KOPT-K1 (cell line): ENCODE measurements around the gene RCOR1.
"Not testable (repeated sequence)": the region's sequence is repeated elsewhere in the genome, so short reads cannot be mapped to it uniquely, and the experiment has no call there.

Source experiments
- H3K27ac ChIP-seq: fragments of 200-600 bp; sonication (generic); 2 replicates; pipeline ENCODE4 v1.5.1; 2016; ENCODE audit warnings: antibody characterized with exemption, mild to moderate bottlenecking, low read depth, low read length; ENCODE audit not compliant: poor library complexity, severe bottlenecking
- H3K36me3 ChIP-seq: fragments of 200-600 bp; sonication (generic); 2 replicates; pipeline ENCODE4 v1.5.1; 2017; ENCODE audit warnings: antibody characterized with exemption, mild to moderate bottlenecking, low read length, moderate library complexity; ENCODE audit not compliant: insufficient read depth
- H3K9me3 ChIP-seq: fragments of 200-600 bp; sonication (generic); 2 replicates; pipeline ENCODE4 v1.5.1; 2017; ENCODE audit warnings: antibody characterized with exemption, low read length, mild to moderate bottlenecking; ENCODE audit not compliant: insufficient read depth, poor library complexity, severe bottlenecking

RCOR1 gene

GRCh38 chr14:102560458-102561261 lies 31.8 kb upstream of the RCOR1 start:
- H3K36me3 ChIP-seq, result no peaks in the 10 kb centered on the region
- peak overlapping the region; percentile 33 for H3K27ac ChIP-seq
- H3K9me3 ChIP-seq, result peaks cover 3% of the 10 kb centered on the region

GRCh38 chr14:102565331-102565887 lies 27.0 kb upstream of the RCOR1 start:
- Histone ChIP-seq H3K27ac (no peak overlapping the region), H3K36me3 (no peaks in the 10 kb centered on the region), H3K9me3 (peaks cover 3% of the 10 kb centered on the region)

- no peaks in the 10 kb centered on the region for H3K36me3 ChIP-seq
- peaks cover 3% of the 10 kb centered on the region for H3K9me3 ChIP-seq
- H3K27ac ChIP-seq, result no peak overlapping the region
Observed at GRCh38 chr14:102565959-102566358, 26.5 kb upstream of the RCOR1 start.

GRCh38 chr14:102568115-102568614 lies 24.3 kb upstream of the RCOR1 start:
- Histone ChIP-seq H3K9me3 (peaks cover 3% of the 10 kb centered on the region), H3K36me3 (no peaks in the 10 kb centered on the region), H3K27ac (peak overlapping the region; percentile 74)

GRCh38 chr14:102570334-102570995 lies 22.0 kb upstream of the RCOR1 start:
- Histone ChIP-seq H3K36me3 (no peaks in the 10 kb centered on the region), H3K27ac (no peak overlapping the region), H3K9me3 (no peaks in the 10 kb centered on the region)

- H3K36me3 ChIP-seq, result no peaks in the 10 kb centered on the region
- H3K9me3 ChIP-seq, result no peaks in the 10 kb centered on the region
- no peak overlapping the region for H3K27ac ChIP-seq
Observed at GRCh38 chr14:102571043-102571442, 21.4 kb upstream of the RCOR1 start.

GRCh38 chr14:102571478-102572042 lies 20.9 kb upstream of the RCOR1 start:
- H3K27ac ChIP-seq, result no peak overlapping the region
- no peaks in the 10 kb centered on the region for H3K9me3 ChIP-seq
- no peaks in the 10 kb centered on the region for H3K36me3 ChIP-seq

- not testable (repeated sequence) for H3K9me3 ChIP-seq, H3K27ac ChIP-seq, H3K36me3 ChIP-seq
Observed at GRCh38 chr14:102573161-102573560, 19.3 kb upstream of the RCOR1 start.

GRCh38 chr14:102573591-102574046 lies 18.8 kb upstream of the RCOR1 start:
- Histone ChIP-seq H3K36me3 (no peaks in the 10 kb centered on the region), H3K9me3 (no peaks in the 10 kb centered on the region), H3K27ac (no peak overlapping the region)

- H3K36me3 ChIP-seq, result no peaks in the 10 kb centered on the region
- H3K27ac ChIP-seq, result peak overlapping the region; percentile 28
- H3K9me3 ChIP-seq, result no peaks in the 10 kb centered on the region
Observed at GRCh38 chr14:102574281-102575159, 17.9 kb upstream of the RCOR1 start.

- H3K27ac ChIP-seq, result no peak overlapping the region
- no peaks in the 10 kb centered on the region for H3K36me3 ChIP-seq
- no peaks in the 10 kb centered on the region for H3K9me3 ChIP-seq
Observed at GRCh38 chr14:102575160-102575845, 17.1 kb upstream of the RCOR1 start.

- H3K9me3 ChIP-seq, H3K27ac ChIP-seq, H3K36me3 ChIP-seq: not testable (repeated sequence)
Observed at GRCh38 chr14:102575846-102576428, 16.5 kb upstream of the RCOR1 start.

GRCh38 chr14:102578821-102579220 lies 13.6 kb upstream of the RCOR1 start:
- H3K9me3 ChIP-seq, result no peaks in the 10 kb centered on the region
- H3K36me3 ChIP-seq, result no peaks in the 10 kb centered on the region
- no peak overlapping the region for H3K27ac ChIP-seq
